Spleen (tissue), 3 donors: ENCODE results near the gene HIVEP1.

Source experiments
- POLR2A ChIP-seq, 3 donors: fragments of 450-650 bp; IDR thresholded peaks; one replicate each; pipeline ENCODE4 v1.5.1; 2017; ENCODE audit warnings: antibody characterized with exemption in 3 of 3, mild to moderate bottlenecking in 1 of 3
- POLR2AphosphoS5 ChIP-seq, 3 donors: sonication (generic); formaldehyde crosslinking; IDR thresholded peaks; one replicate each; pipeline ENCODE4 v1.5.1; 2017; ENCODE audit warnings: antibody characterized with exemption in 3 of 3

- no peak for TF ChIP-seq POLR2AphosphoS5 (IDR thresholded peaks at IDR 0.05)
- TF ChIP-seq POLR2A (IDR thresholded peaks at IDR 0.05) = no peak
These were observed 12.1 kb downstream of the HIVEP1 start for GRCh38 chr6:12024216-12024615.
